Sigmoid colon (tissue), 7 donors: ENCODE results near the gene EEF1E1. TPM values are rescaled to one million over a fixed set of nuclear protein-coding genes. Genes with fewer than 3 reads are reported as not detected.

Experiments used
- DNase-seq: peaks from one replicate; pipeline ENCODE4 v3.0.0-alpha.2; 2019
- H3K27ac ChIP-seq, 4 donors: fragments of 200-600 bp; sonication (generic); one replicate each; pipeline ENCODE4 v1.5.1; 2016 to 2019; ENCODE audit warnings: mild to moderate bottlenecking in 1 of 4
- H3K27me3 ChIP-seq, 3 donors: fragments of 200-600 bp; sonication (generic); one replicate each; pipeline ENCODE4 v1.5.1; 2019; ENCODE audit warnings: mild to moderate bottlenecking in 1 of 3
- H3K36me3 ChIP-seq, 4 donors: fragments of 200-600 bp; sonication (generic); one replicate each; pipeline ENCODE4 v1.5.1; 2016 to 2019
- H3K4me1 ChIP-seq, 4 donors: fragments of 200-600 bp; sonication (generic); one replicate each; pipeline ENCODE4 v1.5.1; 2017 to 2019
- H3K4me3 ChIP-seq, 4 donors: fragments of 200-600 bp; sonication (generic); one replicate each; pipeline ENCODE4 v1.5.1; 2017 to 2019; ENCODE audit warnings: mild to moderate bottlenecking in 2 of 4, moderate library complexity in 1 of 4
- H3K9me3 ChIP-seq, 4 donors: fragments of 200-600 bp in 3 of 4; sonication (generic) in 3 of 4; one replicate each; pipeline versions ENCODE4 v1.5.1 to v1.6.1; 2013 to 2019
- CTCF ChIP-seq, 4 experiments: fragments of 450-650 bp in 3 of 4; fragments of 200-600 bp in 1 of 4; IDR thresholded peaks; one replicate each; pipeline ENCODE4 v1.5.1; 2016 to 2019; ENCODE audit warnings: antibody characterized with exemption in 4 of 4, mild to moderate bottlenecking in 3 of 4, moderate library complexity in 2 of 4
- EP300 ChIP-seq, 4 donors: sonication (generic); formaldehyde crosslinking; IDR thresholded peaks; one replicate each; pipeline ENCODE4 v1.6.1; 2017; ENCODE audit warnings: antibody characterized with exemption in 4 of 4
- POLR2A ChIP-seq, 2 donors: fragments of 450-650 bp; IDR thresholded peaks; one replicate each; pipeline ENCODE4 v1.6.1; 2016; ENCODE audit warnings: antibody characterized with exemption in 2 of 2, mild to moderate bottlenecking in 2 of 2, moderate library complexity in 2 of 2
- POLR2AphosphoS5 ChIP-seq, 4 donors: sonication (generic); formaldehyde crosslinking; IDR thresholded peaks; one replicate each; pipeline ENCODE4 v1.6.1; 2017; ENCODE audit warnings: antibody characterized with exemption in 4 of 4
- WGBS, 2 donors: extraction: QIAGEN DNeasy Blood & Tissue Kit; methylation state at CpG; one replicate each; pipeline ENCODE4 v1.1.7; 2013; 5-methylcytosine and 5-hydroxymethylcytosine counted together
- intact Hi-C: fragments of 100-400 bp; cut with DNase I; formaldehyde crosslinking; loops from one replicate; pipeline ENCODE4 v1.15.1; 2023
- polyA plus RNA-seq, 3 donors: library from polyadenylated mRNA; stranded (reverse); fragments of 200-250 nt; gene quantifications; one replicate each; pipeline ENCODE4 v1.2.3, GENCODE V29; 2013
- total RNA-seq, 4 donors: library from RNA; depleted of rRNA; stranded (reverse); fragments of >200 nt; gene quantifications; one replicate each; pipeline ENCODE4 v1.1.0, GENCODE V29; 2016
- donor health status: healthy with polysubstance abuse.
- donor health status: Bipolar disorder and iron deficiency.
- donor health status: healthy.

Gene EEF1E1
- total and polyA plus RNA-seq, 7 donors: 11.4 to 36.7 (median 21.9) TPM

- Histone ChIP-seq H3K27ac (no peak overlapping the region), H3K4me3 (no peak overlapping the region), H3K36me3 (no peaks in the 10 kb centered on the region), H3K4me1 (peaks cover 0 to 3% (median 0%) of the 10 kb centered on the region in 4 donors), H3K9me3 (no peaks in the 10 kb centered on the region), H3K27me3 (no peaks in the 10 kb centered on the region)
- intact Hi-C loops: loop anchor here (10.0 kb wide), 1 partner anchor 475 kb away; the partner anchor contains the start of gene SNRNP48
- 81 to 82% methylated on average over 3 of the region's 3 CpGs for WGBS, 2 donors
- no peak for DNase-seq
- TF ChIP-seq EP300 (IDR thresholded peaks at IDR 0.05): no peak
- TF ChIP-seq CTCF (IDR thresholded peaks at IDR 0.05): no peak
- no peak for TF ChIP-seq POLR2AphosphoS5 (IDR thresholded peaks at IDR 0.05)
- TF ChIP-seq POLR2A (IDR thresholded peaks at IDR 0.05): no peak
Observed at GRCh38 chr6:8069631-8070284, 32.6 kb downstream of the EEF1E1 start.

- 80% methylated on average over 4 of the region's 4 CpGs for WGBS, 2 donors
Observed at GRCh38 chr6:8069151-8069550, 33.2 kb downstream of the EEF1E1 start.

GRCh38 chr6:8066108-8066507 is 36.2 kb downstream of the EEF1E1 start:
- WGBS, 2 donors: 92 to 96% methylated on average over 4 of the region's 4 CpGs
- H3K9me3 ChIP-seq: no peaks in the 10 kb centered on the region
- intact Hi-C loops: loop anchor here (10.0 kb wide), 1 partner anchor 471 kb away; the partner anchor contains the start of gene SNRNP48
- H3K27me3 ChIP-seq: no peaks in the 10 kb centered on the region
- H3K4me1 ChIP-seq: peaks cover 0 to 16% (median 7%) of the 10 kb centered on the region in 4 donors
- H3K36me3 ChIP-seq: peaks cover 0 to 10% (median 0%) of the 10 kb centered on the region in 4 donors
- DNase-seq: no peak
- H3K27ac ChIP-seq: no peak overlapping the region
- TF ChIP-seq EP300 (IDR thresholded peaks at IDR 0.05) (no peak), POLR2AphosphoS5 (IDR thresholded peaks at IDR 0.05) (no peak), CTCF (IDR thresholded peaks at IDR 0.05) (no peak), POLR2A (IDR thresholded peaks at IDR 0.05) (no peak)
- no peak overlapping the region for H3K4me3 ChIP-seq

More at GRCh38 chr6:8069151-8069550, 33.2 kb downstream of the EEF1E1 start:
- Histone ChIP-seq H3K36me3 (no peaks in the 10 kb centered on the region), H3K4me1 (peaks cover 0 to 7% (median 0%) of the 10 kb centered on the region in 4 donors), H3K27me3 (no peaks in the 10 kb centered on the region), H3K9me3 (no peaks in the 10 kb centered on the region), H3K27ac (no peak overlapping the region), H3K4me3 (no peak overlapping the region)
- DNase-seq: no peak
- intact Hi-C loops: loop anchor here (10.0 kb wide), 1 partner anchor 474 kb away; the partner anchor contains the start of gene SNRNP48
- TF ChIP-seq POLR2AphosphoS5 (IDR thresholded peaks at IDR 0.05) (no peak), POLR2A (IDR thresholded peaks at IDR 0.05) (no peak), EP300 (IDR thresholded peaks at IDR 0.05) (no peak), CTCF (IDR thresholded peaks at IDR 0.05) (no peak)

GRCh38 chr6:8065519-8065911 is 36.8 kb downstream of the EEF1E1 start:
- Histone ChIP-seq H3K4me1 (peaks cover 0 to 16% (median 7%) of the 10 kb centered on the region in 4 donors), H3K27ac (no peak overlapping the region), H3K4me3 (no peak overlapping the region), H3K27me3 (no peaks in the 10 kb centered on the region), H3K36me3 (peaks cover 0 to 16% (median 0%) of the 10 kb centered on the region in 4 donors), H3K9me3 (no peaks in the 10 kb centered on the region)
- WGBS, 2 donors: 85 to 92% methylated on average over 4 of the region's 4 CpGs
- TF ChIP-seq POLR2AphosphoS5 (IDR thresholded peaks at IDR 0.05) (no peak), CTCF (IDR thresholded peaks at IDR 0.05) (no peak), POLR2A (IDR thresholded peaks at IDR 0.05) (no peak), EP300 (IDR thresholded peaks at IDR 0.05) (no peak)
- intact Hi-C loops: loop anchor here (2.0 to 10.0 kb wide), 2 partner anchors 37 to 471 kb away; partner anchors contain the start of genes EEF1E1 and SNRNP48
- DNase-seq: no peak
